Vagina (tissue), 2 donors: Measurements from ENCODE around the gene REN. TPM values are rescaled to one million over a fixed set of nuclear protein-coding genes. Genes with fewer than 3 reads are reported as not detected.
A peak's percentile ranks its signal among the peaks of the same experiment; 100 is the strongest.

Source experiments
- DNase-seq, 2 donors: peaks; one replicate each; pipeline ENCODE4 v3.0.0-alpha.2; 2017; ENCODE audit errors: extremely low spot score in 2 of 2
- H3K27ac ChIP-seq: fragments of 200-600 bp; sonication (generic); one replicate; pipeline ENCODE4 v1.5.1; 2019
- H3K27me3 ChIP-seq: fragments of 200-600 bp; sonication (generic); one replicate; pipeline ENCODE4 v1.5.1; 2019
- H3K36me3 ChIP-seq, 2 donors: fragments of 200-600 bp; sonication (generic); one replicate each; pipeline ENCODE4 v1.5.1; 2017 to 2019
- H3K4me1 ChIP-seq: fragments of 200-600 bp; sonication (generic); one replicate; pipeline ENCODE4 v1.5.1; 2019
- H3K4me3 ChIP-seq, 2 donors: fragments of 200-600 bp; sonication (generic); 1 replicate in 1 of 2; 2 replicates in 1 of 2; pipeline ENCODE4 v1.5.1; 2016 to 2019
- H3K9me3 ChIP-seq: fragments of 200-600 bp; sonication (generic); one replicate; pipeline ENCODE4 v1.5.1; 2019
- CTCF ChIP-seq, 3 experiments: fragments of 450-650 bp in 2 of 3; fragments of 200-600 bp in 1 of 3; sonication (generic) in 1 of 3; IDR thresholded peaks; one replicate each; pipeline ENCODE4 v1.5.1; 2017 to 2019; ENCODE audit warnings: antibody characterized with exemption in 3 of 3, mild to moderate bottlenecking in 2 of 3, moderate library complexity in 2 of 3
- POLR2A ChIP-seq, 2 donors: fragments of 450-650 bp; IDR thresholded peaks; one replicate each; pipeline ENCODE4 v1.6.1; 2017; ENCODE audit warnings: antibody characterized with exemption in 2 of 2, mild to moderate bottlenecking in 2 of 2, moderate library complexity in 2 of 2
- POLR2AphosphoS5 ChIP-seq, 2 donors: sonication (generic); formaldehyde crosslinking; IDR thresholded peaks; one replicate each; pipeline ENCODE4 v1.9.0; 2017; ENCODE audit warnings: antibody characterized with exemption in 2 of 2, mild to moderate bottlenecking in 2 of 2, low read depth in 1 of 2; ENCODE audit not compliant: insufficient read depth in 1 of 2
- intact Hi-C: fragments of 100-400 bp; cut with DNase I; formaldehyde crosslinking; loops from one replicate; pipeline ENCODE4 v1.15.1; 2023
- total RNA-seq: library from RNA; depleted of rRNA; stranded (reverse); fragments of >200 nt; gene quantifications from one replicate; pipeline ENCODE4 v1.2.3, GENCODE V29; 2016

REN gene
- not detected for total RNA-seq

- TF ChIP-seq CTCF (IDR thresholded peaks at IDR 0.05) (no peak), POLR2A (IDR thresholded peaks at IDR 0.05) (no peak), POLR2AphosphoS5 (IDR thresholded peaks at IDR 0.05; ENCODE audit: insufficient read depth in 1 of 2, low read depth in 1 of 2) (no peak)
These were observed at the start of gene REN for GRCh38 chr1:204166219-204166618. Gene REN (minus strand): TSS chr1:204166337. CDS start chr1:204166293, 44 bp downstream.

GRCh38 chr1:204213668-204214662 lies 47.8 kb upstream of the REN start, which contains the start of gene GOLT1A:
Gene GOLT1A (minus strand): TSS chr1:204213988. CDS start chr1:204213906, 82 bp downstream.
- intact Hi-C loops, result loop anchor here (5.0 kb wide), 1 partner anchor 52 kb away; no protein-coding TSS in a partner anchor
- H3K27me3 ChIP-seq, result no peaks in the 10 kb centered on the region
- H3K4me1 ChIP-seq, result peaks cover 8% of the 10 kb centered on the region
- H3K27ac ChIP-seq, result no peak within 1 kb of the TSS
- TF ChIP-seq CTCF (IDR thresholded peaks at IDR 0.05), result peak; percentile 25 to 75 (median 47)
- peak in 1 of 2 donors; percentile 20 for TF ChIP-seq POLR2AphosphoS5 (IDR thresholded peaks at IDR 0.05; ENCODE audit: insufficient read depth in 1 of 2, low read depth in 1 of 2)
- TF ChIP-seq POLR2A (IDR thresholded peaks at IDR 0.05), result no peak
- H3K4me3 ChIP-seq, result peak within 1 kb of the TSS in 1 of 2 donors; percentile 22
- DNase-seq, result no peak
- no peaks in the 10 kb centered on the region for H3K36me3 ChIP-seq
- no peaks in the 10 kb centered on the region for H3K9me3 ChIP-seq

More at GRCh38 chr1:204166219-204166618, at the start of gene REN:
- H3K36me3 ChIP-seq, result no peaks in the 10 kb centered on the region
- no peaks in the 10 kb centered on the region for H3K4me1 ChIP-seq
- intact Hi-C loops, result loop anchor here (10.0 kb wide), 1 partner anchor 329 kb away; the partner anchor contains the start of gene PIK3C2B
- H3K4me3 ChIP-seq, result no peak within 1 kb of the TSS
- peaks cover 6% of the 10 kb centered on the region for H3K9me3 ChIP-seq
- H3K27ac ChIP-seq, result no peak within 1 kb of the TSS
- no peaks in the 10 kb centered on the region for H3K27me3 ChIP-seq
- no peak for DNase-seq

- DNase-seq, result no peak
- Histone ChIP-seq H3K9me3 (no peaks in the 10 kb centered on the region), H3K4me3 (no peak overlapping the region), H3K27me3 (no peaks in the 10 kb centered on the region), H3K27ac (no peak overlapping the region), H3K36me3 (no peaks in the 10 kb centered on the region), H3K4me1 (peaks cover 8% of the 10 kb centered on the region)
- intact Hi-C loops, result loop anchor here (5.0 kb wide), 1 partner anchor 50 kb away; no protein-coding TSS in a partner anchor
- TF ChIP-seq POLR2AphosphoS5 (IDR thresholded peaks at IDR 0.05; ENCODE audit: insufficient read depth in 1 of 2, low read depth in 1 of 2), result no peak
- no peak for TF ChIP-seq POLR2A (IDR thresholded peaks at IDR 0.05)
- no peak for TF ChIP-seq CTCF (IDR thresholded peaks at IDR 0.05)
These were observed 46.6 kb upstream of the REN start for GRCh38 chr1:204212715-204213114.

GRCh38 chr1:204211046-204211445 lies 44.9 kb upstream of the REN start:
- Histone ChIP-seq H3K36me3 (no peaks in the 10 kb centered on the region), H3K27ac (no peak overlapping the region), H3K9me3 (no peaks in the 10 kb centered on the region), H3K4me3 (no peak overlapping the region), H3K4me1 (peaks cover 8% of the 10 kb centered on the region), H3K27me3 (no peaks in the 10 kb centered on the region)
- intact Hi-C loops, result loop anchor here (5.0 kb wide), 1 partner anchor 49 kb away; no protein-coding TSS in a partner anchor
- TF ChIP-seq CTCF (IDR thresholded peaks at IDR 0.05) (no peak), POLR2AphosphoS5 (IDR thresholded peaks at IDR 0.05; ENCODE audit: insufficient read depth in 1 of 2, low read depth in 1 of 2) (no peak), POLR2A (IDR thresholded peaks at IDR 0.05) (no peak)
- no peak for DNase-seq
